ENCODE data around the gene ITPK1.

The ITPK1 gene

DNA sequence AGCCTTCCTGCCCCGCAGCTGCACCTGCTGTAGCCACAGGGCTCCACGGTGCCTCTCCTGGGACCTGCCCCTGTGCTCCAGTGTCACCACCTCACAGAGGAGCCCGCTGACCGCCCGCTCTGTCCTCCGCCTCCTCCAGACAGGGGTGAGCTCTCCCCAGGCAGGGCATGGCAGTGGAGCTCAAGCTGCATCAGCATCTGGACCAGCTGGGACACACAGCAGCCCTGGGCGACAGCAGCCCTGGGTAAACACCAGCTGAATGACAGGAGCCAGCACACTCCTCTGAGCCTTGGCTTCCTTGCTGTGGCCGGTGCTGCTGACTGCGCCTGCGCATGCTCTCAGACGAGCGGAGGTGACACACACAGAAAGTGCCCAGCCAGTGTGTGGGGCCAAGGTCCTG, 170.7 kb downstream of the ITPK1 start:
- in situ Hi-C loops (cut with HindIII; ENCODE audit: low sequenced_read_pairs) = no loop called here

- in situ Hi-C loops (cut with HindIII; ENCODE audit: low sequenced_read_pairs) = no loop called here
These were observed 171.7 kb downstream of the ITPK1 start for GRCh38 chr14:92943855-92944570.

DNA sequence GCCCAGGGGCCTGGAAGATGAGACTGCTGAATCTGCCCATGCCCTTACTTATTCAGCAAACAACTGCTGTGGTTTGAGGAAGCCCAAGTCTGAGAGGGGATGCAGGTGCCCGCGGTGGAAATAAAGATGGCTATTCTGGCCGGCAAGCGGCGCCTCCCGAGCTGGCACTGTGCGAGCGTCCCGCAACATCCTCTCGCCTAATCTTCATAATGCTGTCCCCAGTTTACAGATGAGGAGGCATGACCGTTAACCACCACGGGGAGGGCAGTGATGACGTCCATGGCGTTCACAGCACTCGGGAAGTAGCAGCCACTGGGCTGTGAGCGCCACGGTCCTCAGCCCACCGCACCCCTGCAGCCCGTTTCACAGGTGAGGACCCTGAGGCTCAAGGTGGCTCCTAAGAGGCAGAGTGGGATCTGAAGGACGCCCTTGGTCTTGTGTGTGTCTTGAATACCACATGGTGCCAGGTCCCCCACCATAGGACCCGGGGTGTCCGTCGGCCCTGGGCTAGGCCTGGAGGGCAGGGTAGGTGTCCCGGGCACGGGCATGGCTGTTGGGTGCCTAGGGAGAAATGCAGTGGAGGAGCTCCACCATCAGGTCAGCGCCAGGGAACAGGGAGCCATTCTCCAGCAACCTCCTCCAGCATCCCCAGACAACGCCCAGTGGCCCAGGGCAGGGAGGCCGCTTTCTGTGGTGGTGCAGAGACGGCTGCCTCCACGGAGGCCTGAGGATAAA, 172.6 kb downstream of the ITPK1 start:
- in situ Hi-C loops (cut with HindIII; ENCODE audit: low sequenced_read_pairs) = no loop called here

GRCh38 chr14:92942576-92942975, 173.1 kb downstream of the ITPK1 start:
- in situ Hi-C loops (cut with HindIII; ENCODE audit: low sequenced_read_pairs) = no loop called here

GRCh38 chr14:92942136-92942535, 173.6 kb downstream of the ITPK1 start:
- in situ Hi-C loops (cut with HindIII; ENCODE audit: low sequenced_read_pairs) = no loop called here

DNA sequence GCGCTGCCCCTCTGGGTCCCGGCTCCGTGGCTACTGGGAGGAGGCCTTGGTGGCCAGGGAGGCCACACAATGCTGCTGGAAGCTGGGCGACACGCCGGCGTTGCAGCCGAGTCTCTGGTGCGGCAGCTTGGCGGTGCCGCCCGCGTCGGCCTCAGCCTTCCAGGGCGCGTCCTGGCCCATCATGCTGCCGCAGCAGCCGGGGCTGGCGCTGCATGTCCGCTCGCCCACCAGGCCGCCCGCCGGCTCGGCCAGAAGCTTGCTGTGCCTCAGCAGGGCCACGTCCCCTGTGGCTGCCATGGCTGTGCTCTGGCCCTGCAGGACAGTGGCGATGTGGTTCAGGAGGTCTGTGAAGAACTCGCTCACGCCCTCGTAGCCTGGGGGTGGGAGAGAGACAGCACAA, 174.2 kb downstream of the ITPK1 start:
- in situ Hi-C loops (cut with HindIII; ENCODE audit: low sequenced_read_pairs) = no loop called here

DNA sequence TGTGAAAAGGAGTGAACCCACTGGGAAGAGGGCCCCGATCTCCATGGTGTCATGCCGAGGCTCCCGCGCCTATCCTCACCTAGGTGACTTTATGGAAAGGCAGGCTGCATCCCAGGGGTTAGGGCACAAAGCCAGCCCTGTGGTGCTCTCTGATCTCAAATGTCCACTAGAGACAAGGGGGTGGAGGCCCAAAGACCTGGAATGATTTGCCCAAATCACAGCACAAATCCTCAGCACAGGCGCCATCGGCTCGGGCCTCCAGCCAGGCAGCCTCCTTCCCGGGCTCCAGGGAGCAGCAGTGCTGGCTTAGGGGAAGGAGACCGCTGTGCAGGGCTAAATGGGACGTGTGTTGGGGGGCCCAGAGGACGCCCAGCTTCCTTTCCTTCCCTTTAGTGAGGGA, 175.2 kb downstream of the ITPK1 start:
- in situ Hi-C loops (cut with HindIII; ENCODE audit: low sequenced_read_pairs) = no loop called here

- in situ Hi-C loops (cut with HindIII; ENCODE audit: low sequenced_read_pairs) = no loop called here
These were observed 176.0 kb downstream of the ITPK1 start for GRCh38 chr14:92939699-92940098.

DNA sequence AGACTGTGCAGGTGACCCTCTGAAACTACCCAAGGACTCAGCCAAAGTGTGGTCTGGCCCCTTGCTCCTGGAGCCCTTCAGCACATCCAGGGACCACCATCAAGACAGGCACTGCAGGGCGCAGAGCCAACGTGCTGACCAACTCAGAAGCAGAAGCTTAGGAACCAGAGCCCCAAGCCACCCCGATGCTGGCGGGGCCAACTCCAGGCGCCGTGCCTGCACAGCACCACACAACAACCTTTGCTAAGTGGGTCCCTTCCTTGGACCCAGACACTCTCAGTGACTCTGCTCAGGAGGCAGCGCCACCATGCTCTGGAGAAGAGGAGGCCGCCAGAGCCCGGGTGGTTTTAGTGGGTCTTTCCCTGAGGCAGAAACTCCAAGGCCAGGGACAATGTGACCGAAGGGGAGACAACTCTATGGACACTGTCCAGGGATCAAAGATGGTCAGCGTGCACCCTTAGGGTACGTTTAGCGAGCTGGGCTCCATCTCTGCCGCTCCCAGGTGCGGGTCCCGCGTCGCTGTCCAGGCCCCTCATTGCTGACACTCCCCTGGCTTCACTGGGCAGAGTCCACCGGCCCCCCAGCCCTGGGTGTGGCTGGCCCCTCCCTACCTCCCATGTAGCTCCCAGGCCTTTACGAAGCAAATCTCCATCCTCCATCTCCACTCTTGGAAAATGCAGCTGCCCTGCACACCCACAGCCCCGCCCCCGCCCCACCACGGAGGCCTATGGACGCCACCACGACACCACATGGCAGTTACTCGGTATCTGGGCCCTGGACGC, 176.6 kb downstream of the ITPK1 start:
- in situ Hi-C loops (cut with HindIII; ENCODE audit: low sequenced_read_pairs) = no loop called here

DNA sequence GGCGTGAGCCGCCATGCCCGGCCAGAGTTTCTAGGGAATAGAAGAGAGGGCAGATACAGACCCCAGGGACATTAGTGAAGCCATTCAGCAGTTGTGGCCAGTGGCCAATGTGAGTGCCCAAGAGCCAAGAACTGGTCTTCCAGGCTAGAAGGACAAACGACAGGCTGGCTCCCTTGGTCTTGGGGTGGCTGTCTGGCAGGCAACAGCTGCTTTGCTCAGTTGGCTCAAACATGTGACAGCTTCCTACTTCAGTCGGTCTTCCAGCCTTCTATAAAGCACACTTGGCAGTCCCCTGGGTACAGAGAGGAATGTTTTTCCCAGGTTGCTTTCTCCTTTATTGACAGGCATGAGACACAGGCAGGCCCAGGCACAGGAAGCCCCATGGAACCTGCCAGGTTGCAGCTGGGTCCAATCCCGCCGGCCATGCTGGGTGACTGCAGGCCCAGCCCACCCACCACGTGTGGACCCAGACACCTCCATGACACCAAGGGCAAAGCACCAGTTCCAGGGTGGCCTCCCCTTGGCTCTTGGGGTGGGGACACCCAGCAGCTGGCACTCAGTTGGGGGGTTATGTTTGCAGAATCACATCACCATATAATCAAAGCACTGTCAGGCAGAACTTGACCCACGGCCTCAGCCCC, 177.4 kb downstream of the ITPK1 start:
- in situ Hi-C loops (cut with HindIII; ENCODE audit: low sequenced_read_pairs) = no loop called here

GRCh38 chr14:92937051-92937937, 178.4 kb downstream of the ITPK1 start:
- in situ Hi-C loops (cut with HindIII; ENCODE audit: low sequenced_read_pairs) = no loop called here

- in situ Hi-C loops (cut with HindIII; ENCODE audit: low sequenced_read_pairs) = no loop called here
These were observed 179.6 kb downstream of the ITPK1 start for GRCh38 chr14:92936085-92936484.

DNA sequence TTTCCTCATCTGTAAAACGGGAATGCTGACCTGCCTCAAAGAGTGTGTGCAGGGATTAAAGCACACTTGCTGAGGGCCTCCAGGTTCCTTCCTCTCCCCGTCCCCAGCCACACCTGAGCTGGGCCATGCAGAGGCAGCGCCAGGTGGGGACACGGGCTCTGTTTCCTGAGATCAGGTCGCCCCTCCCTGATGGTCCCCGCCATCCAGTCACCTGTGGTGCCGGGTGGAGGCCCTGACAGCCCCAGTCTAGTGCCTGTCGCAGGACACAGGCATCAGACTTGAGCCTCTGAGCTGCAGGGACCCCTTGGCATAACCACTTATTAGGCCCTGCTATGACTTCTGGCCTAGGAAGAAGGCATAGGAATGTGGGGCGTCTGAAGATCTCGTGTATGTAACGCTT, 180.3 kb downstream of the ITPK1 start:
- in situ Hi-C loops (cut with HindIII; ENCODE audit: low sequenced_read_pairs) = no loop called here

GRCh38 chr14:92934196-92935085, 181.3 kb downstream of the ITPK1 start:
- in situ Hi-C loops (cut with HindIII; ENCODE audit: low sequenced_read_pairs) = loop anchor here (5.0 kb wide), 1 partner anchor 42 kb away; no protein-coding TSS in a partner anchor

GRCh38 chr14:92933481-92933880, 182.2 kb downstream of the ITPK1 start:
- in situ Hi-C loops (cut with HindIII; ENCODE audit: low sequenced_read_pairs) = loop anchor here (5.0 kb wide), 1 partner anchor 41 kb away; no protein-coding TSS in a partner anchor

DNA sequence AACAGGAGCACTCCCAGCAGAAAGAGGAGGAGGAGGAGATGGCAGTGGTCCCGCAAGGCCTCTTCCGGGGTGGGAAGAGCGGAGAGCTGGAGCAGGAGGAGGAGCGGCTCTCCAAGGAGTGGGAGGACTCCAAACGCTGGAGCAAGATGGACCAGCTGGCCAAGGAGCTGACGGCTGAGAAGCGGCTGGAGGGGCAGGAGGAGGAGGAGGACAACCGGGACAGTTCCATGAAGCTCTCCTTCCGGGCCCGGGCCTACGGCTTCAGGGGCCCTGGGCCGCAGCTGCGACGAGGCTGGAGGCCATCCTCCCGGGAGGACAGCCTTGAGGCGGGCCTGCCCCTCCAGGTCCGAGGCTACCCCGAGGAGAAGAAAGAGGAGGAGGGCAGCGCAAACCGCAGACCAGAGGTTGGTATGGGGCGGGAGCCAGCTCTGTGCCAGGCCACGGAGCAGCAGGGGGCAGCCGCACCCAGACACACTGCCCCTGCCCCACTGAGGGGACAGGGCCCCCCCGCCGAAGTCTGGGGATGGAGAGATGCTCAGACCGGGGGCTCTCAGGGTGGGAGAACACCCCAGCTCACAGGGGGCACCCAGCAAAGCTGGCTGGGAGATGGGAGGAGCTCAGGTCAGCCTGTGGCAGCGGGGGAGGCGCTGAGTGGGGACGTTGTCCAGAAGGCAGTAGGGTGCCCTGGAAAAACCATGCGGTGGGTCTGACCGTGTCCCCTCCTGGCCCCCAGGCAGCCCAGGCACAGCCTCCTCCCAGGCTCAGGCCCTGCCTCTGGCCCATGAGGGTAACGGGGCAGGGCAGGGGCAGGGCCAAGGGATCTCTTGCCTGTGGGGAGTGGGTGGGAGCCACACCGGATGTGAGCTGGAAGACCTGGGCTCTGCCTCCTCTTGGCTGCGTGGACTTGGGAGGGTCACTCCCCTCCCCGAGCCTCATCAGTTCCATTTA, 183.0 kb downstream of the ITPK1 start:
- in situ Hi-C loops (cut with HindIII; ENCODE audit: low sequenced_read_pairs) = loop anchor here (5.0 kb wide), 1 partner anchor 40 kb away; no protein-coding TSS in a partner anchor

DNA sequence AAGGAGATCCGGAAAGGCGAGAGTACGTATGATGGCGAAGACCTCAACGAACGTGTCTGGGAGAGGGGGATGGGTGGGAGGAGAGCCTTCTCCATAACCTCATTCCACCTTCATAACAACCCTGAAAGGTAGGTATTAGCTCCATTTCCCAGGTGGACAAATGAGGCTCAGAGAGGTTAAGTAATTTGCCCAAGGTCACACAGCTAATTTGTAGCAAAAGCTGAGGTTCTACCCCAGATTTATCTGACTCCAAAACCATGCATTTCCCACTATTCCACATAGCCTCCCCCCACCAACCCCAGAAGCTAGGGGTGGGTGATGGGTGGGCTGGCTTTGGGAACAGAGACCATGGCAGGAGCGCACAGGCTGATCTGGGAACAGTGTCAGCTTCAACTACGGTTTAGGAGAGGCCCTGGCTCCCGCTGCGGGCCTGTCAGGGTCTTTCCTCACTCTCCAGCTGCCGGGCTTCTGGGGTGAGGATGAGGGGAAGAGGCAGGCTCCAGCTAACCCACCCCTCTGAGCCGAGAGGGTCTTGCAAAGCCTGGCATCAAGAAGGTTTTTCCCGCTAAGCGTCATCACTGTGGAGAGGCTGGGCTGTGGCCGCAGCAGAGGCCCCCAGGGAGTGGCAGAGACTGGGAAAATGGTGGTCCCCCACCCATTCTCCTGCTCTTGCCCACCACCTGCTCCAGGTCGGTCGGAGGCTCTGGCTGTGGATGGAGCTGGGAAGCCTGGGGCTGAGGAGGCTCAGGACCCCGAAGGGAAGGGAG, 183.9 kb downstream of the ITPK1 start:
- in situ Hi-C loops (cut with HindIII; ENCODE audit: low sequenced_read_pairs) = loop anchor here (5.0 kb wide), 1 partner anchor 40 kb away; no protein-coding TSS in a partner anchor
